GM19240 (cell line): Measurements from ENCODE around the gene SLC6A2.

Experiments used
- DNase-seq: peaks from one replicate; pipeline ENCODE4 v3.0.0; 2011; ENCODE audit warnings: low spot score; ENCODE audit not compliant: insufficient read length

SLC6A2 gene

DNA sequence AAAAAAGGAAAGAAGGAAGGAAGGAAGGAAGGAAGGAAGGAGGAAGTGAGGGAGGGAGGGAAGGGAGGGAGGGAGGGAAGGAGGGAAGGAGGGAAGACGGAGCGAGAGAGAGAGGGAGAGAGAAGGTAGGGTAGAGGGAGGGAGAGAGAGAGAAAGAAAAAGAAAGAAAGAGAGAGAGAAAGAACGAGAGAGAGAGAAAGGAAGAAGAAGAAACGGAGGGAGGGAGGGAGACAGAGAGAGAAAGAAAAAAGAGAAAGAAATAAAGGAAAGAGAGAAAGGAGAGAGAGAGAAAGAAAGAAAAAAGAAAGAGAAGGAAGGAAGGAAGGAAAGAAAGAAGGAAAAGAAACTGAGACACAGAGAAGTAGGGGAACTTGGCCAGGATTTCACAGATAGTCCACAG lies 8.4 kb upstream of the SLC6A2 start:
- DNase-seq, result no peak

DNA sequence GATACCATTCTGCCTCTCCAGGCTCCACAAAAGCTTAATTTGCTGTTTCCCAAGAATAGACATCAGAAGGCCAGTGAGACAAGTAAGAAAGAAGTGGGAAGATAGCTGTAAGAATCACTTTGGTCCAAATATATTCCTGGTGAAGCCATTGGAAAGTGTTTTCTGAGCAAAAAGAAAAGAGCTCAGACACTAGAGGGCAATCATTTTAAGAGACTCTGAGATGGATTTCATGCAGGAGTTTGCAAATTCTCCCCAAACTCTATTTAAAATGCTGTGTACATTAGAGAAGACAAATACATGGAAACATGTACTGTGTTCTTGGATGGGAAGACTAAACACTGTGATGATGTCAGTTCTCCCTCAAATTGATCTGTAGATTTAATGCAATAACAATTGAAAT lies 8.0 kb upstream of the SLC6A2 start:
- DNase-seq, result no peak

DNA sequence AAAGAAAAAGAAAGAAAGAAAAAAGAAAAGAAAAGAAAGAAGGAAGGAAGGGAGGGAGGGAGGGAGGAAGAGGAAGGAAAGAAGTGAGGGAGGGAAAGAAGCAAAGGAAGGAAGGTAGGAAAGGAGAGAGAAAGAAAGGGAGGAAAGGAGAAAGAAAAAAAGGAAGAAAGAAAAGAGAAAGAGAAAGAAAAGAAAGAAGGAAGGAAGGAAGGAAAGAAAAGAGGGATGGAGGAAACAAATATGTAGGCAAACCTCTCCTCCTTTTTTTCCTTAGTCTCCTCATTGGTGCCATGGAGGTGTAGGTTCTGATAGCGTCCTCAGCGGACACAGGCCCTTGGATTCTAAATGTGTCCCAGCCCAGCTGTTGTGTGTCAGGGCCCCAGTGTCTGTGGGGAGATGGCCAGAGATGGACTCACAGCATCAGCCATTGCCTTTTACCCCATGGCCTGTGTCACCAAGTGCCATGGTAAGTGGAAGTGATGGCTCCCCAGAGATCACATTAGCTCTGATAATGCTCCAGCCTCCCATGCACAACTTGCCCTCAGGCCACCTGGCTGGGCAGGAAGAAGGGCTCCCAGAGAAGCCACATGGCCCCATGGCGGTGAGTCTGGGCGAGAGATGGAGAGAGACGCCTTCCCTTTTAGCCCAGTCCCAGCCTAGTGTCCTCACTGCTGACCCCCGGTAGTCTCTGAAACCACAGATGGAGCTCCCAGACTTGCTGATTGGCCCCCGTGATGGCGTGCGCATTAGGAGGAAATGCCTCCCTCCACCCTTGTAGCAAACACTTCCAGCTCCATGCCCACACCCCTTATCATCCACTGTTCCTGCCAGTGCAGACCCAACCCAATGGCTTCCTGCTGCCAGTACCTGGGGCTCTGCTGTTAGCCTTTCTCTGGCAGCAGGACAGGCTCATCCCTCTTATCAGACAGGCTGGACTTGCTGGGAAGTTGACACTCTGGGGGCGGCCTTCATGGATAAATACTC lies 3.7 kb upstream of the SLC6A2 start:
- no peak for DNase-seq

DNA sequence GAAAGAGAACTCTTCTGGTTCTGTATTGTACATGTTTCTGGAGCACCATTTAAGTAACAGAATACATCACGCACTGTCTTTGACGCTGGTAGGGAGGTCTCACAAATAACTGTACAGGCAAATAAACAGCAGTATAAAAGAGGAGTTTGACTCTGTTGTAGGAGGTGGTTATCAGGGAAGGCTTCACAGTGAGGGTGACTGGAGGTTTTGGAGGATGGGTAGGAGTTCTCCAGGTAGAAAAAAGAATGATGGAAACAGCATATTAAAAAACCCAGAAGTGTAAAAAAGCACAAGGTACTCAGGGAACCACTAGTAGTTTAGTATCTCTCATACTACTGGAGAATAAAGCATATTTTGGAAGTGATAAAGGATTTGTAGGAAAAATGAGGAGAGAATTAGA lies 2.7 kb upstream of the SLC6A2 start:
- no peak for DNase-seq

DNA sequence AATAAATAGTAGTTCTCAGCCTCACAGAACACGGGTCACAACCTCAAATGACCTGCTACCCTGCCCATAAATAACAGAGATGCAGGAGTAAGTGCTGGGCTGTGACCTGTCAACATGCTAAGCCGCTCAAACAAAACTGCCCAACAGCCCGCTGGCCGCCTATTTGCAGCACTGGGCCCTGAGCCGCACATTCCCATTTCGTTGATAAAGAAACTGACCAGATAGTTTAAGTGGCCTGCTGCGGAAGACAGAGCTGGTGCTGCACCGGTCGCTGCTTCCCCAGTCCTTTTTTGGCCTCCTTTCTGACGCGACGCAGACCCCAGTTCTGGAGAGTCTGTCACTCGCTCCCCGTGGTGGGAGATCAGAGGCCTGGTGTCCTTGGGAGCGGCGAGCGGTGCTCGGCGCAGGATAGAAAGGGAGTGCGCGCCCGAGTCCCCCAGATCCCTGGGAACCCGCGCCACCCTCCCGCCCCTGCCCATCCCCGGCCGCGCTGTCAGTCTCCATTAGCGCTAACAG lies 349 bp upstream of the SLC6A2 start:
- no peak for DNase-seq

DNA sequence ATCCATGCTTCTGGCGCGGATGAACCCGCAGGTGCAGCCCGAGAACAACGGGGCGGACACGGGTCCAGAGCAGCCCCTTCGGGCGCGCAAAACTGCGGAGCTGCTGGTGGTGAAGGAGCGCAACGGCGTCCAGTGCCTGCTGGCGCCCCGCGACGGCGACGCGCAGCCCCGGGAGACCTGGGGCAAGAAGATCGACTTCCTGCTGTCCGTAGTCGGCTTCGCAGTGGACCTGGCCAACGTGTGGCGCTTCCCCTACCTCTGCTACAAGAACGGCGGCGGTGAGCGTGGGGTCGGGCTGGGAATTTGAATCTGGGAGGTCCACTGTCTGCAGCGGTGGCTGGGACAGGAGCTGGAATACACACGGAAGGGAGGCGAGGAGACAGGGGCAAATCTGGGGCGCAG lies 904 bp downstream of the SLC6A2 start:
- no peak for DNase-seq

DNA sequence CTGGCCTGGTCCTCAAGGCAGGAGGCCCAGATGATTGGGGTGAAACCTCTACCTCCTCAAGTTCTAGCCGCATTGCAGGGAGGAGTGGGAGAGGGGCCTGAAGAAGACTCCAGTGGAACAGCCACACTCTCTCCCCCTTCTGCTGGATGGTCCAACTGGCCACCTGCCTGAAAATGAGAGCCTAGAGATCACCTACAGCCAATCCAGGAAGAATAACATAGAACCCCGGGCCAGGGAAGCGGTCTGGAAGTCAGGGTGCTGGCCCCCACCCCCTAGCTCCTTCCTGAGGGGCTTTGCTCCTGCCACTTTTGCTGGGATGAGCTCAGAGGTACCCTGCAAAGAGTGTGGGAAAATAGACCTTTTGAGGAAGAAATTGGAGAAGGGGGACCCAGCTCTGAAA lies 1.8 kb downstream of the SLC6A2 start:
- no peak for DNase-seq

DNA sequence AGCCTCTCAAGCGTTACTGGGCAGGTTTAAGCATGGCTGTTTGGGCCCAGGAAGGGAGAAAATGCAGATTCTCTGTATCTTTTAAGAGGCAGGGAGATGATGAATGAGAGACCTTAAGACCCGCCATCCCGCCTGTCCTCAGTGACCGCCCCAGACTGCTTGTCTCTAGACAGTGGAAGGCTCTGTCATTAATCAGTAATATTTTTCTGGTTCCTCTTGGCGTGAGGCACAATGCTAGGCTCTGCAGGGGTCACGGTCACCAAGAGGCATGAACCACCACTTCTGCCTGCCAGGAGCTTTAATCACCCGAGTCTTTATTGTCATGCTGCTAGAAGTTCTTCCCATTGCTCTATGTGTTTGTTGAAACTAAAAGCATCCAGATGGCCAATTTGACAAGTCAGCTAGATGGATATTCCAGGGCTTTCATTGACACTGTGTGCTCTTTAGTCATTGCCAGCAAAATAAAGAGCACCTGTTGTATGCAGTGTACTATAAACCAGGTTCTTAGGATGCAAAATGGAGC lies 3.2 kb downstream of the SLC6A2 start:
- DNase-seq, result no peak

DNA sequence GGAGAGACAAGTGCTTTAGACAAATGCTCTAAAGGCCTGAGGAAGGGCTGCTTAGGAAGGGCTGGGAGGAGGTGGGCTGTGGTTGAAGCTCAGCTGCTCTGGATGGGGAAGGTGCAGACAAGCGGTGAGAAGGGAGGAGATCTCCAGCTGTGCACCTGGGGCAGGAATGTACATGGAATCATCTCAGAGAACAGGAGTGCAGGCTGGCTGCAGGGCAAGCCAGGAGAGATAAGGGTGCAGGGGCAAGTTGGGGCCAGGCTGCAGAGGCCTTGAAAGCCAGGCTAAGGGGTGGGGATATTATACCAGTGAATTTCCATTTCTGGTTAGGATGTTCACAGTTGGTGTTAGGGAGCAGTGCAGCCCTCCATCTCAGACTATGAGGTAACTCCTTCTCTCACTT lies 4.2 kb downstream of the SLC6A2 start:
- DNase-seq, result no peak

DNA sequence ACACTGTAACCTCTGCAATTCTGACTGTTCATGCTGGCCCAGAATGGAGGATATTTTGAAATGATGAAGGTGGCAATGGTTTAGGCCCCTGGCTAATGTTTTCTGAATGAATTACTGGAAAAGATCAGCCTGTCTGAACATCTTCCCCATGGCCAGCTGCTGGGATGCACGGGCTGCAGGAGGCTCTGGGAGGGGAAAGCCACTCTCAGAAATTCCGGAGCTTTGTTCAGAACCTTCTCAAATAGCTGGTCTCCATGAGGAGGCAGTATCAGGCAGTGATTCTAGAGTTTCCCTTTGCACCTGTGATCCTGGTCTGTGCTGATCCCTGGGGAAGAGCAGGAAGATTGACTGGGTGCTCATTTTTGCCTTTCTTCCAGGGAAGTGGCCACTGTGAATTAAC lies 5.0 kb downstream of the SLC6A2 start:
- no peak for DNase-seq

DNA sequence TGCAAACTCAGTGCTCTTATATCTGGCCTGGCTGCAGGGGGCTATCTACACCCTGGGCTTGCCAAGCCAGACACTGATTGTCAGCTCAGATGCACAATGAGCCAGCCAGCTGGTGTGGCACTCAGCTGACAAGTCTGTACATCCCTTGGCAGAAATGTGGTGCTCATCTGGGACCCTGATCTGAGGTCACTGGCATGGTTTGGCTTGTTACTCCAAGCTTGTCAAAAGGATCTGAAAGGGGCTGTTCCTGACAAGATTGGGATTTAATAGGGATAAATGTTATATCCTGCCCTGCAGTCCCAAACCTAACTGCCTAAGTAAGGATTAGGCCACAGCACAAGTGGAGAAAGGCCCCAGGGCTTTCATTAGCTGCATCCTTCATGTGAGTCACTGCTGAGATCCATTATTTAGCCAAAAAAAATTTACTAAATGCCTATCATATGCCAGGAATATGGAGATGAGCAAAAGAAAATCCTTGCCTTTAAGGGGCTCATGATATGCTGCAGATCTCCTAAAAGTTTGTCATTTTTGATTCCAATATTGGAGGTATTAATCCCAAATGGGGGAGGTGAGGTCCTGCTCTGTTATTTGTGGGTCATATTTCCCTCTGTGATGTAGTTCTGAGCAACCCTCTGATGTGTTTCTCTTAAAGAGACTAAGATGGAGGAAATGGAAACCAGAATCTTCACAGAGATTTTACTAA lies 6.3 kb downstream of the SLC6A2 start:
- no peak for DNase-seq

DNA sequence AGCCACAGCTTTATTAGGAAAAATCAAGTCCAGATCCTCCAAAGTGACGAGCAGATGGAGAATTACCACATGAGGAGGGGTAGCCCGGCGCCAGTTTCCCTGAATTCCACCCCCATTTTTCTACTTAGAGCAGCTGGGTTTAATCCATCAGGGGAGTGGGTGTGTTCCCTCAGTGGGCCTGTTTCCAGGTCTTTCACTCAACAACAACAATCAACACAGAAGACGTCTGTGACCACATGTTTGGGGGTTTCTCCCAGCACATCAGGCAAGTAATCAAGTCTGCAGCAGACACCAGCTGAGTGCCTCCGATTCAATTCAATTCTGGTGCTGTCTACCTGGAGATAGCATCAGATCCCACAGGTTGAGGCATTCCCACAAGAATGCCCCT lies 6.8 kb downstream of the SLC6A2 start:
- DNase-seq, result no peak

DNA sequence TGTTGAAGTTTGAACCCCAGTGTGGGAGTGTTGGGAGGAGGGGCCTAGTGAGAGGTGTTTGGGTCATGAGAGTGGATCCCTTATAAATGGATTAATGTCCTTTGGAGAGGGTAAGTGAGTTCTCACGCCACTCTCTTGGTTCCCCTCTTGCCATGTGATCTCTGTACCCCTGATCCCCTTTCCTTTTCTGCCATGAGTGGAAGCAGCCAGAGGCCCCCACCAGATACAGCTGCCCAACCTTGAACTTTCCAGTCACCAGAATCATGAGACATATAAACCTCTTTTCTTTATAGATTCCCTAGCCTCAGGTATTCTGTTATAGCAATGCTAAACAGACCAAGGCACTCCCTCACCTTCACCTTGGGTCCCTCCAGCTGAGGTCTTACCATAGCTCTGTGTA lies 7.4 kb downstream of the SLC6A2 start:
- DNase-seq, result no peak

DNA sequence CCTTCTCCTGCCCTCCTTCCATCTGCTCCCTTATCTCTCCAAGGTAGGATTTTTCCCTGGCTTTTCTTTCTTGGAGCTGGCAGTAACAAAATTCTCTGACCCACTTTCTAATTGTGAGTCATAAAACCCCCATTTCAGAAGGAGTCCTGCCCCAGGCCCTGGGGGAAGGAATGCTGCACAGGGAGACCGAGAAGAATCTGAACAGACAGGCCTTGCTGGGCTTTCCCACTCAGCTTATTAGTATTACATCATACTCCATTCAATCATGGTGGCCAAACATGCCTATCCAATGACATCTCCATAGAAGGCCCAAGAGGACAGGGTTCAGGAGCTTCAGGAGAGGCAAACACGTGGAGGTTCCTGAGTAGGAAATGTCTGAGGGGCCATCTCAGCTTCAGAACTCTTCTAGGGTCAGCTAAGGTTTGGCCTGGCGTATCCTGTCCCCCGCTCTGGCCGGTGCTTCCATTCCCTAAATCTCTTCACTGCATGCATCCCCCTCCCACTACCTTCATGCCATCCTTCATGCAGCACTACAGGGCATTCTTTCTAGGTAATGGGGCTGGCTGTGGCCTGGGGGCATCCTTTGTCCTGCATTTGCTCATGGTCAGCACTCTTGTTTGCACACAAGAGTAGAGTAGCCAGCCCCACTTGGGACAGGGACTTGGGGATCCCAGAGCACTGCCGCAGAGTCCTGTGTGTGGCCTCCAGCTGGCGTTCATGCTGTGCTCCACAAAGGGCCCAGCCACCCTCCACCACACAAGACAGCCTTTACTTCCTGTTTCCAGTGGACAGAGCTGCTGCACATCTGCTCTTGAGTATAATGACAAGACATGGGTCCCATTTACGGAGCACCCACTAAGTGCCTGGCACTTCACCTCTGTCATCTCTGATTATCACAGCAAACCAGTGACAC lies 8.2 kb downstream of the SLC6A2 start:
- DNase-seq, result no peak

DNA sequence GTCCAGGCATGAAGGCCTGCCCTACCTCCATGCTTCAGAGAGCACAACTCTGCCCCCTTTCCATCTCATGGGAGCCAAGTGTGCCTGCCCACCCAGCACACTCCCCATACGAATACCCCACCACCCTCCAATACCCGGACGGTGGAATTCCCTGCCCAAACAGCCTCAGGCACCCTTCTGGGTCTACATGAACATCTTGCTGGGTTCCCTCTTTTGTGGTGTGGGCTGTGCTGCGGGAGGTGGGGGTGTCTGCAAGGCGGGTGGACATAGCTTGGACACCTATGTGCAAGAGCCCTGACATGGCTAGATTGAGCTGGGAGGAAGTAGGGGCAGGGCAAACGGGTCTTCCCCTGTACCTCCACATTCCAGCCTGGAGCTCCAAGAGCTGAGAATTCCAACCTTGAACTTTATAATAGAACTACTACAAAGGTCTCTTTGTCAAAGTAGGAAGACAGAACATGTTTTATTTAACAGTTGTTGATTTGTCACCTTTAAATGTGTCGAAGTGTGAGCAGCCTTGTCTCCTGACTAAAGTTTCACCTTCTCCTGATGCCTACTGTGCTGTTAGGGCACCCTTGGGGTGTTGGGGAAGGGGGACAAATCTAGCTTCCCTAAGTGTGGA lies 9.1 kb downstream of the SLC6A2 start:
- DNase-seq, result no peak

DNA sequence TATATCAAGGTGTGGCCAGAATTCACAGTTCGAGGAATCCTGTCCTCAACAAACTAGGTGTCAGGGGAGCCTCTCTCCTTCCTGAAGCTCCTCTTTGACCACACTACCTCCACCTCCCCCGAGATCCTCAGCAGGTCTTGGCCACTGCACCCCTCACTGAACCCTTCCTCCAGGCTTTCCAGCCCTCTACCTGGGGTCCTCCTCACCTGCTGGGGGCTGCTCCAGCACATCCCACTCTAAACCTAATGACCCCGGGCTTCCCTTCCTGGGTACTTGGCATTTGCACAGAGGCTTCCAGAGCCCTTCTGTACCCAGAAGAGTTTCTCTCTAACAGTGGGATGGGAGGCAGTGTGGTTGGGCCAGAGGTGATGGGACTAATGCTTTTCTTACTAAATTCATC lies 9.7 kb downstream of the SLC6A2 start:
- no peak for DNase-seq

DNA sequence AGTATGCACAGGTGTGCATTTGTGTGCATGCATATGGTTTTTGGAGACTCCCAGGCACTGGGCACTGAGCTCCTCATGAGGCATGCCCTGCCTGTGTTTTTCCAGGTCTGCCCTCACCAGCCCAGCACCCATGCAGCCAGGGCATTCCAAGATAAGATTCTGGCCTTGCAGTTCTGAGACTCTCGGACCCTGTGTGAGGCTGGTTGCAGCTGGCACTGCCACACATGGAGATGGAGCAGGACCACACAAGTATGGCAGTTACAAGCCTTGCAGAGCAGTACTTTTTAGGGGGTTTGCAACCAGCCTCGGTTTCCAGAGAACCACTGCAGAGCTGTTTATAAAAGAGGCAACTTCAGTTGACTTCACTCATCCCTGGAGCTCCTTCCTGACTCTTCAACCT lies 10.2 kb downstream of the SLC6A2 start:
- DNase-seq, result no peak

DNA sequence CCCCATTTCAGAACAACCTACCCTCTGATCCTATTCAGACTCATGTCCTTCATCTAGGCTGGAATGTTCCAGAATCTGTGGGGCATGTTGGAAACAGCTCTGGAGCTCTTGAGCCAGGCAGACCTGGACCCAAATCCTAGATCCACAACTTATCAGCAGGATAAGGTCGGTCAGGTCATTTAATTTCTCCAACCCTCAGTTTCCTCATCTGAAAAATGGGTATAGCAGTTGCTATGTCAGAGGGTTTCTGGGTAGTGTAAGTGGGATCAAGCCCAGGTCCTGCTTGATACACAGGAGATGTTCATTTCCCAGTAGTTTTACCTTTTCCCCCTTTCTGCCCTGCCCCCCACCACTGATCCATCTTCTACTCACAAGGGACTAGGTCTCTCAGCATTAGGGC lies 12.0 kb downstream of the SLC6A2 start:
- DNase-seq, result no peak

DNA sequence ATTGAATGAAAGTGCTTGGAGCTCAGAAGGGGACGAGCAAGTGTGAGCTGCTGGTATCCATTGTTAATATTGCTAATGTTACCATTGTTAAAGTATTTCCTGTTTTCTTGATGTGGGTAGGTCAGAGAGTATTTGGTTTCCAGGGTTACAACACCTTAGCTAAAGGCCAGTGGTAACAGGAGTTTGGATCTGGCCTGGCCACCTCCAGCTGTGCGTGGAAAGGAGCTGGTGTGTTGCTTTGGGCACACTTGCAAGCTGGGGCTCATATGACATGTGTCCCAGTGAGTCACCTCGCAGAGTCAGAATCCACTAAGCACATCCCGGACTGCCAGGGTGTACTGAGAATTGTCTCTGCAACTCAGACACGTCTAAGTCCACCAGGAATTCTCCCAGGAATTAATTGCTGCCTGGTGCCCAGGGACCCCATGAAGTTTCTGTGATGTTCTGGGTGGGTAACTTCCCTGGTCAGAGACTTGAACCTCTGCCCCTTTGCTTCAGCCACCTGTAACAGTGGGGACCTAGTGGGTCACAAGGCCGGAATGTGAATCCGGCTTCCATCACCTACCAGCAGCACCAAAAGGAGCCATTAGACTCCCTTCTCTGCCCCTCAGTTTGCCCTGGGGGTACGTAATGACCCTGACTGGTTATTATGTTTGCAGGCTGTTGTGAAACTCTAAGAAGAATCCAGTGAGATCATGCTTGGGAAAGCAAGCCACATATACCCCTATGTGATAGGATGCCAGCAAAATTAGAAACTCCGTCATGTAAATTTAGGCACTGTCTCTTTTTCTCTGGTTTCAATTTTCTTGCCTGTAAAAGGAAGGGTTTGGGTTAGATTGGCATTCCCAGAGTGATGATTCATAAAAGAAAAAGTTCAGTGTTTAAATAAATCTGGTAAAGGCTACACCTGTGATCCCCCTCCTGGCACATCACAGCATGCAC lies 12.8 kb downstream of the SLC6A2 start:
- DNase-seq, result no peak
